CD4-positive, alpha-beta T cell treated with Interleukin-12 subunit alpha and Interleukin-12 subunit beta, for 1 hour (primary cell): ENCODE data around the gene DNM2.
"Not testable (repeated sequence)": the region's sequence is repeated elsewhere in the genome, so short reads cannot be mapped to it uniquely, and the experiment has no call there.

Experiments used
- DNase-seq: peaks from one replicate; pipeline ENCODE4 v3.0.0-alpha.2; 2020

The DNM2 gene

DNA sequence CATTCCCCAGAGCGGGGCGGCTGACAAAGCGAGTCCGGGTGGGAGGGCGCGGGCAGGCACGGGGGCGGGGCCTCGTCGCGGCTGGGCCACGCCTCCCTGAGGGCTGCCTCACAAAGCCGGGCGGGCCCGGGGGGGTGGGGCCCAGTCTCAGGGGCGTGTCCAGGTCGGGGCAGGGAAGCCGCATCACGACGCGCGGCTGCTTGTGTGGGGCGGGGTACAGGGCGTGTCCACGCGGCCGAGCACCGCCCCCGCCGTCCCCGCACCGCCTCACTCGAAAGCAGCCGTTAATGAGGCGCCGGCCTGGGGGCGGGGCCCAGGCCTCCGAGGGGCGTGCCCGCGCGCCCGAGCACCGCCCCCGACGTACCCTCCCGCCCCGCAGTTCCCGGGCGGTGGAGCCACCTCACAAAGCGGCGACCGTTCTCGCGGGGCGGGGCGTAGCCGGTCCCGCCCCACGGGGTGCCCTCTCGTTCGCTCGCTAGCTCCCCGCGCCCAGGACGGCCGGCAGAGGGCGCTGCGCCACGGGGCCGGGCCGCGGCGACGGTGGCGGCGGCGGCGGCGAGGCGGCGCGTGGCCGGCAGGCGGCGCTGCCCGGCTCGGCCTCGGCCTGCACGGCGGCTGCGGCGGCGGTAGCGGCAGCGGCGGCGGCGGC is 153.2 kb downstream of the DNM2 start, which contains the start of gene CARM1:
Gene CARM1 (plus strand): TSS at position 599 of the 649 bp plus-strand sequence. CDS start 150 bp downstream, outside the sequence.
- peak; percentile 99 for DNase-seq

GRCh38 chr19:10871711-10872545 is 154.0 kb downstream of the DNM2 start:
- DNase-seq: no peak

DNA sequence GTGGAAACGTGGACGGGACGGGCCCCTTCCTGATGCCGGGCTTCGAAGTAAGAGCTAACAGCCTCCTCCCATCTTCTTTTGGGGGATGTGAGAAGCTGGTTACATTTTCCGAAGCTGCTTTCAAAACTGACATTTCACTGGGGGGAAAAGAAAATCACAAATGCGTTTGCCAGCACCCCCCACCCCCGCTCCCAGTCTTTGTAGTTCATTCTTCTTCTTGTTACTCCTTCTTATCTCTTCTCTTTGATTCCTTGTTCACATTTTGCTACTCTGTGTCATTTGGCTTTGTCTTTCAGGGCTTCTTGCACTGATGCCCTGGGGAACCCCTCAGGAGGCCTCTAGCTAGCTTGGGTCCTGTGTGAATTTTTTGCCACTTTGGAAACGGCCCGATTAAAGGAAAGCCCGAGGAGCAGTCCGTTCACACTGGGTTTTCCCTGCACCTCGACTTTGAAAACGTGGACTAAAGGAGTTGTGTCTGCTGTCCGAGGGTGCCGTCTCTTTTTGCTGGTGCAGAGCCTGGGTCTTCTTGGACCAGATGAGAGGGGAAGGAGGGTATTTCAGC is 154.7 kb downstream of the DNM2 start:
- no peak for DNase-seq

DNA sequence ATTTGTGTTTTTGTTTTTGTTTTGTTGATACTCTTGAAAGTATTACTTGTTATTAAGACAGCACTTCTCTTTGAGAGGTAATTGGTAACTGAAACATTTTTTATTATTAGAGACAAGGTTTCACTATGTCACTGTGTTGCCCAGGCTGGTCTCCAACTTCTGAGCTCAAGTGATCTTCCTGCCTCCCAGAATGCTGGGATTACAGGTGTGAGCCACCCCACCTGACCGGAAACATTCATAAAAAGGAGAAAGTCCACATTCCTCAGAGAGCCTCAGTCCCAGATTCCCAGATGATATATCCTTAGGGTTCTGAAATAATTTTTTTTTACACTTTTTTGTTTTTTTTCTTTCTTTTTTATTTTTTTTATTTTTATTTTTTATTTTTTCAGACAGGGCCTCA is 156.1 kb downstream of the DNM2 start:
- no peak for DNase-seq

GRCh38 chr19:10876459-10877240 is 158.8 kb downstream of the DNM2 start:
- no peak for DNase-seq

- not testable (repeated sequence) for DNase-seq
Observed at GRCh38 chr19:10877608-10878007, 159.7 kb downstream of the DNM2 start.

DNA sequence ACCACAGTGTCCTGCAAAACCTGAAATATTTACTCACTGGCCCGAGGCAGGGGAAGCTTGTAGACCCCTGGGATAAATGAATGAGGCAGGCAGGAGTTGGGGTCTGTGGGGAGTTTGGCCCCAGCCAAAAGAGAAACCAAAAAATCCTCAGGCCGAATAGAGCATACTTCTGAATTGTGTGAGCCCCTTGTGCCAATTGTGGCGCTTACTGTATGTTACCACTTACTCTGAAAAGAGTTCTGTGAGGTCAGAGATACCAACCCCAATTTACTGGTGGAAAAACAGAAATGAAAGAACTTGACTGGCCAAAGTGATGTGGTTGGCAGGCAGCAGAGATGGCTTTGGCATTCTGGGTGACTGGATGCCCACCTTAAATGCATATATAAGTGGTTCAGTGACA is 160.4 kb downstream of the DNM2 start:
- no peak for DNase-seq
